BE2C (cell line): ENCODE measurements around the gene RPL27A.

Source experiments
- DNase-seq: peaks from one replicate; pipeline ENCODE4 v3.0.0-alpha.2; 2020
- H3K27me3 ChIP-seq: fragments of 250-450 bp; sonication (Bioruptor Pico); 2 replicates; pipeline ENCODE4 v1.5.1; 2020; ENCODE audit warnings: mild to moderate bottlenecking
- H3K36me3 ChIP-seq: fragments of 250-450 bp; sonication (Bioruptor Pico); 2 replicates; pipeline ENCODE4 v1.5.1; 2020; ENCODE audit warnings: mild to moderate bottlenecking
- H3K4me1 ChIP-seq: fragments of 250-450 bp; sonication (Bioruptor Pico); 2 replicates; pipeline ENCODE4 v1.5.1; 2020
- H3K4me3 ChIP-seq: 2 replicates; pipeline ENCODE4 v1.5.1; 2011; ENCODE audit warnings: low read depth, low read length
- H3K9me3 ChIP-seq: fragments of 250-450 bp; sonication (Bioruptor Pico); 2 replicates; pipeline ENCODE4 v1.5.1; 2020
- CTCF ChIP-seq: IDR thresholded peaks from 2 replicates; pipeline ENCODE4 v1.5.1; 2012; ENCODE audit warnings: mild to moderate bottlenecking, low read depth, low read length

The RPL27A gene

GRCh38 chr11:8713760-8714454, 31.3 kb downstream of the RPL27A start:
- no peak for TF ChIP-seq CTCF
- Histone ChIP-seq H3K9me3 (no peaks in the 10 kb centered on the region), H3K27me3 (no peaks in the 10 kb centered on the region), H3K4me3 (no peak overlapping the region), H3K36me3 (no peaks in the 10 kb centered on the region), H3K4me1 (peaks cover 4% of the 10 kb centered on the region; the same call in 1 of the 2 replicates)
- no peak for DNase-seq

DNA sequence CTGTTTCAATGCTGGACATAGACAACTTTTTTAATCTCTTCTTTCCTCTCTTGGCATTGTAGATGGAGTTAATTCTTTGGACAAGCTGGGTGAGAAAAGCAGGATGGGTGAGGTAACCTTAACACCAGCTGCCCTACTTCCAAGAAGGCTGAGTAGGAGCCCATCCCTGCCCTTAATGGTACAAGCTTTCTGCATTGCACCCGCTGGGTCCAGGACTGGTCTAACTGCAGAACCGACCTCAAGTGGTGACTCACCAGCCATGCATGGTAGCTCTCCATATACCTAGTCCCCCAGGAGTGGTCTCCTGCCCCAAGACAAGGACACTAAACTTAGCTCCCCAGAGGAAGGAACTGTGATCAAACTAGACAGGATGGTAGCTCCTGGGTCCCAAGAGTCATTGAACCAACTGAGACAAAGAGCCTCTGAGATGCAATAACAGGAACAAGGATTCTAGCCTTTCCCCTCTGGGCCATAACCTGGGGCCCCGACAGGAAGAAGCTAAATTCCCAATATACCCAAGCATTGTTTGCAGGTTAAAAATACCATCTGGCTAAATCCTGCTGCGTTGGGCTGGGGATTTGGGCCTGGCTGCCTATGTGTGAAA, 32.1 kb downstream of the RPL27A start:
- no peaks in the 10 kb centered on the region for H3K27me3 ChIP-seq
- H3K9me3 ChIP-seq = no peaks in the 10 kb centered on the region
- H3K4me1 ChIP-seq = no peaks in the 10 kb centered on the region; the same call in 1 of the 2 replicates
- TF ChIP-seq CTCF = no peak
- no peak for DNase-seq
- no peaks in the 10 kb centered on the region for H3K36me3 ChIP-seq
- H3K4me3 ChIP-seq = no peak overlapping the region

- no peak for TF ChIP-seq CTCF
- no peaks in the 10 kb centered on the region for H3K27me3 ChIP-seq
- no peak overlapping the region for H3K4me3 ChIP-seq
- DNase-seq = no peak
- H3K36me3 ChIP-seq = no peaks in the 10 kb centered on the region
- no peaks in the 10 kb centered on the region for H3K9me3 ChIP-seq
- no peaks in the 10 kb centered on the region for H3K4me1 ChIP-seq
These were observed 32.9 kb downstream of the RPL27A start for GRCh38 chr11:8715501-8715900.

GRCh38 chr11:8717544-8717875, 34.9 kb downstream of the RPL27A start:
- no peaks in the 10 kb centered on the region for H3K9me3 ChIP-seq
- no peaks in the 10 kb centered on the region for H3K4me1 ChIP-seq
- H3K36me3 ChIP-seq = no peaks in the 10 kb centered on the region
- no peak for DNase-seq
- no peaks in the 10 kb centered on the region for H3K27me3 ChIP-seq
- H3K4me3 ChIP-seq = no peak overlapping the region
- TF ChIP-seq CTCF = no peak

DNA sequence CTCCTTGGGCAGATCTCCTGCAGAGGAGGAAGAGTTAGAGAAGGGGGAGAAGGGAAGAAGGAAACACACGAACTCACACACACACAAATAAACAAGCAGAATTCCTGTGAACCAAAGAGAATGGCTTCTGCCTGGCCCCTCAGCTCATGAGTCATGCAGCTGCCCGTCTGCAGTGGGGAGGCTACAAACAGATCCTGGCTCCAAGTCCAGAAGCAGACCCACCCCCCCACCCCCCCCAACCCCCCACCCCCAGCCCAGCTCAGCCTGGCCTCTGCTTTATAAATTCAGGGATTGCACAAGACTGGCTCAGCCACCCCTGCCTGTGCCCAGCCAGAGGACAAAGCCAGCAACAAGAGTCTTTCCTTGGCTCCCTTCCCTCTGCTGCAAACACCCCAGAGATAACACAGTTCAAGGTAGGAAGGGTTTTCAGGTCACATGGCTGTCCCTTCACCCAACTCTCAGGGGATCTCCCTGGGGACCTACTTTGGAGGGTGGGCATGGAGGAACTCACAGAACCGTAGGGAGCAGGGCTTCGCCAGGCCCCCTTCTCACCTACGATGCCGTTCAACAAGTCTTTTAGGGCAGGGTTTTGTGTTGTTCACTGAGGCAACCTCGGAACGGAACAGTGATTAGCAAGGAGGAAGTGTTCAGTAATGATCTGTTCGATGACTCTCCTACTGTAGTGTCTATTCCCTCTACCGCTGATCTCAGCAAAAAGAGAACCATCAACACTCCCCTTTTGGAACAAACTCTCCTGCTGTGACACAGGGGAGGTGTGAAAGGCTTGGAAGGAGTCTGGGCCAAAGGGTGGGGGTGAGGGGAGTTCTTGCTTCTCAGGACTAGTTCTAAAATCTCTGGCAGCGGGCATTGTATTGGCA, 35.5 kb downstream of the RPL27A start:
- no peaks in the 10 kb centered on the region for H3K4me1 ChIP-seq
- DNase-seq = no peak

More for the DNA sequence above, 35.5 kb downstream of the RPL27A start:
- no peak overlapping the region for H3K4me3 ChIP-seq
- H3K27me3 ChIP-seq = no peaks in the 10 kb centered on the region
- no peaks in the 10 kb centered on the region for H3K36me3 ChIP-seq
- no peaks in the 10 kb centered on the region for H3K9me3 ChIP-seq
- TF ChIP-seq CTCF = no peak
